GM12864 (cell line): Measurements from ENCODE around the gene TGM1.

Experiments
- DNase-seq: peaks from one replicate; pipeline ENCODE4 v3.0.0-alpha.2; 2011; ENCODE audit warnings: low read depth
- H3K4me3 ChIP-seq: 2 replicates; pipeline ENCODE4 v1.5.1; 2011; ENCODE audit warnings: mild to moderate bottlenecking, low read depth, low read length, control low read depth
- TF ChIP-seq, protein P1 (sequence below): IDR thresholded peaks from 2 replicates; pipeline ENCODE4 v1.5.1; 2011; ENCODE audit warnings: low read depth, mild to moderate bottlenecking, moderate library complexity, low read length, control low read depth, inconsistent platforms; ENCODE audit errors: missing control alignments

TGM1 gene

DNA sequence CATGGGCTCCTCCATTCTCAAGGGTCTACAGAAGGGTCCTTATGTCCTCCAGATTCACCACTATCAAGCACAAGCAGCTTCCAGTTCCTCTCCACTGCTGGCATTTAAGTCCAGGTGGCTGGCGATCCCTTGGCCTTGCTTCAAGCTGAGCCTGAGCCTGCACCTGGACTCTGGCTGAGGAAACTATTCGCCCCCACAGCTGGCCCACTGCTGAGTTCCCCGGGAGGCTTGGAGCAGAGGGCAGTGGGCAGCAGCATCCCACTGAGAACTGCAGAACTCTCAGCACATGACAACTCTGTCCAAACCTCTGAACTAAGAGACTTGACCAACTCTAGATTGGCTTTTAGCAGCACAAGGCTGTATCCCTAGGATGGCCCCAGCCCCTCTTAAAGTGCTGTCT, 19.8 kb upstream of the TGM1 start:
- no peak for DNase-seq
- TF ChIP-seq, protein P1, sequence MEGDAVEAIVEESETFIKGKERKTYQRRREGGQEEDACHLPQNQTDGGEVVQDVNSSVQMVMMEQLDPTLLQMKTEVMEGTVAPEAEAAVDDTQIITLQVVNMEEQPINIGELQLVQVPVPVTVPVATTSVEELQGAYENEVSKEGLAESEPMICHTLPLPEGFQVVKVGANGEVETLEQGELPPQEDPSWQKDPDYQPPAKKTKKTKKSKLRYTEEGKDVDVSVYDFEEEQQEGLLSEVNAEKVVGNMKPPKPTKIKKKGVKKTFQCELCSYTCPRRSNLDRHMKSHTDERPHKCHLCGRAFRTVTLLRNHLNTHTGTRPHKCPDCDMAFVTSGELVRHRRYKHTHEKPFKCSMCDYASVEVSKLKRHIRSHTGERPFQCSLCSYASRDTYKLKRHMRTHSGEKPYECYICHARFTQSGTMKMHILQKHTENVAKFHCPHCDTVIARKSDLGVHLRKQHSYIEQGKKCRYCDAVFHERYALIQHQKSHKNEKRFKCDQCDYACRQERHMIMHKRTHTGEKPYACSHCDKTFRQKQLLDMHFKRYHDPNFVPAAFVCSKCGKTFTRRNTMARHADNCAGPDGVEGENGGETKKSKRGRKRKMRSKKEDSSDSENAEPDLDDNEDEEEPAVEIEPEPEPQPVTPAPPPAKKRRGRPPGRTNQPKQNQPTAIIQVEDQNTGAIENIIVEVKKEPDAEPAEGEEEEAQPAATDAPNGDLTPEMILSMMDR, result no peak
- H3K4me3 ChIP-seq, result no peak overlapping the region

GRCh38 chr14:24281636-24282035, 18.7 kb upstream of the TGM1 start:
- no peak for DNase-seq
- TF ChIP-seq, protein P1, result no peak
- no peak overlapping the region for H3K4me3 ChIP-seq

- no peak overlapping the region for H3K4me3 ChIP-seq
- DNase-seq, result no peak
- TF ChIP-seq, protein P1, result no peak
These were observed 18.0 kb upstream of the TGM1 start for GRCh38 chr14:24280797-24281460.

- H3K4me3 ChIP-seq, result no peak overlapping the region
- DNase-seq, result no peak
- TF ChIP-seq, protein P1, result peak; percentile 55
These were observed 16.6 kb upstream of the TGM1 start for GRCh38 chr14:24279301-24280186.

GRCh38 chr14:24278424-24278823, 15.4 kb upstream of the TGM1 start:
- TF ChIP-seq, protein P1, result no peak
- H3K4me3 ChIP-seq, result no peak overlapping the region
- DNase-seq, result no peak

GRCh38 chr14:24277606-24278321, 14.8 kb upstream of the TGM1 start:
- H3K4me3 ChIP-seq, result no peak overlapping the region
- no peak for DNase-seq
- TF ChIP-seq, protein P1, result no peak
